ENCODE measurements around the gene OSR1. TPM values are rescaled to one million over a fixed set of nuclear protein-coding genes. Genes with fewer than 3 reads are reported as not detected.
"Not testable (repeated sequence)": the region's sequence is repeated elsewhere in the genome, so short reads cannot be mapped to it uniquely, and the experiment has no call there.

OSR1 gene
- total RNA-seq, 1 experiment from 2014 or later: 4.4 TPM

GRCh38 chr2:19313553-19313952 is 44.9 kb downstream of the OSR1 start:
- Histone ChIP-seq H3K27me3 (ENCODE audit: control insufficient read depth, insufficient read depth, low read length) (no peaks in the 10 kb centered on the region), H3K36me3 (ENCODE audit: control insufficient read depth, insufficient read depth, low read length) (no peaks in the 10 kb centered on the region), H3K9me3 (ENCODE audit: control insufficient read depth, insufficient read depth, low read depth, low read length) (no peaks in the 10 kb centered on the region), H3K4me3 (ENCODE audit: low read depth in 2 of 2, low read length in 2 of 2) (no peak overlapping the region), H3K4me1 (ENCODE audit: control insufficient read depth, insufficient read depth, low read length) (no peaks in the 10 kb centered on the region), H3K27ac (ENCODE audit: low read length) (no peak overlapping the region)
- BruUV-seq (replicated peaks): no TSS peak
- ATAC-seq (no peak), DNase-seq (ENCODE audit: low read depth, low spot score) (no peak)
- intact Hi-C loops (cut with micrococcal nuclease; ENCODE audit: unreplicated experiment) (no loop called here), in situ Hi-C loops (cut with HindIII; ENCODE audit: low pct_unique_long_range_greater_than_20kb, low sequenced_read_pairs) (no loop called here)
- ChIA-PET POLR2A (no interaction called here), CTCF (no interaction called here)
- TF ChIP-seq CTCF (IDR thresholded peaks at IDR 0.05) (no peak), SIN3A (IDR thresholded peaks at IDR 0.05; ENCODE audit: borderline replicate concordance, insufficient read depth, low read depth, low read length) (no peak), REST (IDR thresholded peaks at IDR 0.05; ENCODE audit: insufficient read depth in 1 of 2, low read depth in 2 of 2, low read length in 1 of 2) (no peak), TCF7L2 (IDR thresholded peaks at IDR 0.05; ENCODE audit: low read depth, low read length) (no peak), POLR2AphosphoS5 (IDR thresholded peaks at IDR 0.05; ENCODE audit: low read depth, low read length) (no peak)

- ChIA-PET CTCF (no interaction called here), POLR2A (no interaction called here)
- H3K36me3 ChIP-seq (ENCODE audit: control insufficient read depth, insufficient read depth, low read length): no peaks in the 10 kb centered on the region
- peak; percentile 5 for DNase-seq (ENCODE audit: low read depth, low spot score)
- BruUV-seq (replicated peaks): no TSS peak
- intact Hi-C loops (cut with micrococcal nuclease; ENCODE audit: unreplicated experiment): no loop called here
- H3K4me1 ChIP-seq (ENCODE audit: control insufficient read depth, insufficient read depth, low read length): no peaks in the 10 kb centered on the region
- no peak for ATAC-seq
- no peaks in the 10 kb centered on the region for H3K27me3 ChIP-seq (ENCODE audit: control insufficient read depth, insufficient read depth, low read length)
- no peak overlapping the region for H3K4me3 ChIP-seq (ENCODE audit: low read depth in 2 of 2, low read length in 2 of 2)
- H3K27ac ChIP-seq (ENCODE audit: low read length): no peak overlapping the region
- in situ Hi-C loops (cut with HindIII; ENCODE audit: low pct_unique_long_range_greater_than_20kb, low sequenced_read_pairs): no loop called here
- TF ChIP-seq CTCF (IDR thresholded peaks at IDR 0.05) (peak; percentile 36; the same call in 1 of the 2 replicates), REST (IDR thresholded peaks at IDR 0.05; ENCODE audit: insufficient read depth in 1 of 2, low read depth in 2 of 2, low read length in 1 of 2) (no peak)
- no peaks in the 10 kb centered on the region for H3K9me3 ChIP-seq (ENCODE audit: control insufficient read depth, insufficient read depth, low read depth, low read length)
Measured at GRCh38 chr2:19312949-19313348, 45.5 kb downstream of the OSR1 start.

GRCh38 chr2:19306065-19306464 is 52.4 kb downstream of the OSR1 start:
- H3K4me1 ChIP-seq (ENCODE audit: control insufficient read depth, insufficient read depth, low read length); H3K9me3 ChIP-seq (ENCODE audit: control insufficient read depth, insufficient read depth, low read depth, low read length); intact Hi-C loops (cut with micrococcal nuclease; ENCODE audit: unreplicated experiment); in situ Hi-C loops (cut with HindIII; ENCODE audit: low pct_unique_long_range_greater_than_20kb, low sequenced_read_pairs); ATAC-seq; POLR2A ChIA-PET; H3K27ac ChIP-seq (ENCODE audit: low read length); H3K36me3 ChIP-seq (ENCODE audit: control insufficient read depth, insufficient read depth, low read length); BruUV-seq (replicated peaks); CTCF ChIA-PET; H3K27me3 ChIP-seq (ENCODE audit: control insufficient read depth, insufficient read depth, low read length); H3K4me3 ChIP-seq (ENCODE audit: low read depth in 2 of 2, low read length in 2 of 2); DNase-seq (ENCODE audit: low read depth, low spot score): not testable (repeated sequence)

GRCh38 chr2:19305400-19306055 is 52.9 kb downstream of the OSR1 start:
- H3K27me3 ChIP-seq (ENCODE audit: control insufficient read depth, insufficient read depth, low read length); H3K4me3 ChIP-seq (ENCODE audit: low read depth in 2 of 2, low read length in 2 of 2); H3K4me1 ChIP-seq (ENCODE audit: control insufficient read depth, insufficient read depth, low read length); ATAC-seq; DNase-seq (ENCODE audit: low read depth, low spot score); POLR2A ChIA-PET; H3K27ac ChIP-seq (ENCODE audit: low read length); H3K36me3 ChIP-seq (ENCODE audit: control insufficient read depth, insufficient read depth, low read length); BruUV-seq (replicated peaks); intact Hi-C loops (cut with micrococcal nuclease; ENCODE audit: unreplicated experiment); in situ Hi-C loops (cut with HindIII; ENCODE audit: low pct_unique_long_range_greater_than_20kb, low sequenced_read_pairs); CTCF ChIA-PET; H3K9me3 ChIP-seq (ENCODE audit: control insufficient read depth, insufficient read depth, low read depth, low read length): not testable (repeated sequence)
